GM12878 (cell line): ENCODE results near the gene ADGRE1. TPM values are rescaled to one million over a fixed set of nuclear protein-coding genes. Genes with fewer than 3 reads are reported as not detected.

Source experiments
- CHD1 ChIP-seq: IDR thresholded peaks from 2 replicates; pipeline ENCODE4 v1.6.1; 2012; ENCODE audit warnings: low read depth, low read length, improper control_type of control experiment
- FOXK2 ChIP-seq: fragments of 450-650 bp; IDR thresholded peaks from 2 replicates; pipeline ENCODE4 v1.6.1; 2017; ENCODE audit warnings: mild to moderate bottlenecking, moderate library complexity
- HSF1 ChIP-seq: fragments of 150-350 bp; IDR thresholded peaks from 2 replicates; pipeline ENCODE4 v1.6.1; 2014; ENCODE audit warnings: mild to moderate bottlenecking, low read depth, low read length
- KLF5 ChIP-seq: fragments of 450-650 bp; IDR thresholded peaks from 2 replicates; pipeline ENCODE4 v1.6.1; 2014; ENCODE audit warnings: mild to moderate bottlenecking; ENCODE audit not compliant: partially characterized antibody
- NBN ChIP-seq: fragments of 450-650 bp; IDR thresholded peaks from 2 replicates; pipeline ENCODE4 v1.6.1; 2016
- NFXL1 ChIP-seq: fragments of 450-650 bp; IDR thresholded peaks from 2 replicates; pipeline ENCODE4 v1.6.1; 2017; ENCODE audit warnings: antibody characterized with exemption, mild to moderate bottlenecking, borderline replicate concordance
- NFYB ChIP-seq: IDR thresholded peaks from 2 replicates; pipeline ENCODE4 v1.6.1; 2011; ENCODE audit warnings: low read depth, mild to moderate bottlenecking, low read length, improper control_type of control experiment, moderate library complexity; ENCODE audit not compliant: insufficient read depth
- PKNOX1 ChIP-seq: fragments of 450-650 bp; IDR thresholded peaks from 2 replicates; pipeline ENCODE4 v1.6.1; 2016; ENCODE audit warnings: mild to moderate bottlenecking
- POU2F2 ChIP-seq: IDR thresholded peaks from 3 replicates; pipeline ENCODE4 v1.6.1; 2011; ENCODE audit warnings: low read depth, mild to moderate bottlenecking, low read length, borderline replicate concordance
- SIN3A ChIP-seq: IDR thresholded peaks from 2 replicates; pipeline ENCODE4 v1.6.1; 2012; ENCODE audit warnings: low read depth, low read length, improper control_type of control experiment
- SMAD1 ChIP-seq: fragments of 450-650 bp; IDR thresholded peaks from 2 replicates; pipeline ENCODE4 v1.6.1; 2018; ENCODE audit warnings: mild to moderate bottlenecking, low read depth; ENCODE audit not compliant: partially characterized antibody
- SMAD5 ChIP-seq: IDR thresholded peaks from 2 replicates; pipeline ENCODE4 v1.6.1; 2016; ENCODE audit warnings: antibody characterized with exemption, low read depth
- SREBF2 ChIP-seq: IDR thresholded peaks from 2 replicates; pipeline ENCODE4 v1.6.1; 2012; ENCODE audit warnings: mild to moderate bottlenecking, low read length
- SUZ12 ChIP-seq: fragments of 200-600 bp; sonication (generic); IDR thresholded peaks from one replicate; pipeline ENCODE4 v1.6.1; 2018; ENCODE audit warnings: antibody characterized with exemption, mild to moderate bottlenecking; ENCODE audit not compliant: unreplicated experiment
- TCF7 ChIP-seq: IDR thresholded peaks from 2 replicates; pipeline ENCODE4 v1.6.1; 2014; ENCODE audit warnings: antibody characterized with exemption, borderline replicate concordance
- WRNIP1 ChIP-seq: IDR thresholded peaks from 2 replicates; pipeline ENCODE4 v1.6.1; 2011; ENCODE audit warnings: low read depth, low read length, improper control_type of control experiment, borderline replicate concordance
- ZNF217 ChIP-seq: fragments of 450-650 bp; IDR thresholded peaks from 2 replicates; pipeline ENCODE4 v1.6.1; 2017; ENCODE audit warnings: antibody characterized with exemption, mild to moderate bottlenecking
- polyA plus RNA-seq, 11 experiments: library from polyadenylated mRNA; depleted of rRNA in 4 of 11; unstranded in 6 of 11; stranded (reverse) in 5 of 11; fragments of >200 nt; fragmentation: Nextera tagmentation in 4 of 11; fragmentation: Illumina TruSeq in 1 of 11; extraction: Ambion mirVana in 4 of 11; extraction: Trizol in 1 of 11; gene quantifications; 1 replicate in 1 of 11; 2 replicates in 10 of 11; pipeline versions ENCODE4 v1.2.1 to v1.2.3, GENCODE V29; 2011 to 2016; ENCODE audit warnings: inconsistent platforms in 2 of 11, missing spikeins in 2 of 11, low read depth in 1 of 11
- total RNA-seq, 4 experiments: library from RNA; depleted of rRNA in 3 of 4; stranded (reverse); fragments of >200 nt in 3 of 4; fragmentation: Illumina TruSeq in 1 of 4; extraction: Trizol in 1 of 4; gene quantifications; 2 replicates each; pipeline versions ENCODE4 v1.2.1 to v1.2.3, GENCODE V29; 2013 to 2021
- TF ChIP-seq, protein P1 (sequence below): fragments of 450-650 bp; IDR thresholded peaks from 2 replicates; pipeline ENCODE4 v1.6.1; 2016; ENCODE audit warnings: mild to moderate bottlenecking
- TF ChIP-seq, protein P2 (sequence below): IDR thresholded peaks from 2 replicates; pipeline ENCODE4 v1.6.1; 2011; ENCODE audit warnings: borderline replicate concordance, low read depth, mild to moderate bottlenecking, moderate library complexity, low read length; ENCODE audit not compliant: insufficient read depth, poor library complexity, severe bottlenecking
- TF ChIP-seq, protein P3 (sequence below): fragments of 450-650 bp; IDR thresholded peaks from 2 replicates; pipeline ENCODE4 v1.6.1; 2017; ENCODE audit warnings: mild to moderate bottlenecking, moderate library complexity
- TF ChIP-seq, protein P4 (sequence below): IDR thresholded peaks from 2 replicates; pipeline ENCODE4 v1.6.1; 2012; ENCODE audit warnings: low read length, inconsistent platforms

ADGRE1 gene
- total and polyA plus RNA-seq, 10 of the 15 experiments (the other 5 are each of a cell fraction or from before 2014, with no cell fraction given), result 7.9 to 35.7 (median 9.9) TPM

GRCh38 chr19:6862673-6863078 lies 24.7 kb upstream of the ADGRE1 start (continued):
- TF ChIP-seq HSF1, result no peak
- TF ChIP-seq, protein P1, sequence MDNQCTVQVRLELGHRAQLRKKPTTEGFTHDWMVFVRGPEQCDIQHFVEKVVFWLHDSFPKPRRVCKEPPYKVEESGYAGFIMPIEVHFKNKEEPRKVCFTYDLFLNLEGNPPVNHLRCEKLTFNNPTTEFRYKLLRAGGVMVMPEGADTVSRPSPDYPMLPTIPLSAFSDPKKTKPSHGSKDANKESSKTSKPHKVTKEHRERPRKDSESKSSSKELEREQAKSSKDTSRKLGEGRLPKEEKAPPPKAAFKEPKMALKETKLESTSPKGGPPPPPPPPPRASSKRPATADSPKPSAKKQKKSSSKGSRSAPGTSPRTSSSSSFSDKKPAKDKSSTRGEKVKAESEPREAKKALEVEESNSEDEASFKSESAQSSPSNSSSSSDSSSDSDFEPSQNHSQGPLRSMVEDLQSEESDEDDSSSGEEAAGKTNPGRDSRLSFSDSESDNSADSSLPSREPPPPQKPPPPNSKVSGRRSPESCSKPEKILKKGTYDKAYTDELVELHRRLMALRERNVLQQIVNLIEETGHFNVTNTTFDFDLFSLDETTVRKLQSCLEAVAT, result peak; percentile 85
- TF ChIP-seq SIN3A, result 0 out of 2 replicates have a peak, but pooled peaks have one; percentile 44
- TF ChIP-seq, protein P2, sequence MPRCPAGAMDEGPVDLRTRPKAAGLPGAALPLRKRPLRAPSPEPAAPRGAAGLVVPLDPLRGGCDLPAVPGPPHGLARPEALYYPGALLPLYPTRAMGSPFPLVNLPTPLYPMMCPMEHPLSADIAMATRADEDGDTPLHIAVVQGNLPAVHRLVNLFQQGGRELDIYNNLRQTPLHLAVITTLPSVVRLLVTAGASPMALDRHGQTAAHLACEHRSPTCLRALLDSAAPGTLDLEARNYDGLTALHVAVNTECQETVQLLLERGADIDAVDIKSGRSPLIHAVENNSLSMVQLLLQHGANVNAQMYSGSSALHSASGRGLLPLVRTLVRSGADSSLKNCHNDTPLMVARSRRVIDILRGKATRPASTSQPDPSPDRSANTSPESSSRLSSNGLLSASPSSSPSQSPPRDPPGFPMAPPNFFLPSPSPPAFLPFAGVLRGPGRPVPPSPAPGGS, result no peak
- no peak for TF ChIP-seq ZNF217
- TF ChIP-seq WRNIP1, result no peak
- peak; percentile 89 for TF ChIP-seq PKNOX1
- peak; percentile 84 for TF ChIP-seq NBN
- TF ChIP-seq SREBF2, result no peak
- TF ChIP-seq, protein P3, sequence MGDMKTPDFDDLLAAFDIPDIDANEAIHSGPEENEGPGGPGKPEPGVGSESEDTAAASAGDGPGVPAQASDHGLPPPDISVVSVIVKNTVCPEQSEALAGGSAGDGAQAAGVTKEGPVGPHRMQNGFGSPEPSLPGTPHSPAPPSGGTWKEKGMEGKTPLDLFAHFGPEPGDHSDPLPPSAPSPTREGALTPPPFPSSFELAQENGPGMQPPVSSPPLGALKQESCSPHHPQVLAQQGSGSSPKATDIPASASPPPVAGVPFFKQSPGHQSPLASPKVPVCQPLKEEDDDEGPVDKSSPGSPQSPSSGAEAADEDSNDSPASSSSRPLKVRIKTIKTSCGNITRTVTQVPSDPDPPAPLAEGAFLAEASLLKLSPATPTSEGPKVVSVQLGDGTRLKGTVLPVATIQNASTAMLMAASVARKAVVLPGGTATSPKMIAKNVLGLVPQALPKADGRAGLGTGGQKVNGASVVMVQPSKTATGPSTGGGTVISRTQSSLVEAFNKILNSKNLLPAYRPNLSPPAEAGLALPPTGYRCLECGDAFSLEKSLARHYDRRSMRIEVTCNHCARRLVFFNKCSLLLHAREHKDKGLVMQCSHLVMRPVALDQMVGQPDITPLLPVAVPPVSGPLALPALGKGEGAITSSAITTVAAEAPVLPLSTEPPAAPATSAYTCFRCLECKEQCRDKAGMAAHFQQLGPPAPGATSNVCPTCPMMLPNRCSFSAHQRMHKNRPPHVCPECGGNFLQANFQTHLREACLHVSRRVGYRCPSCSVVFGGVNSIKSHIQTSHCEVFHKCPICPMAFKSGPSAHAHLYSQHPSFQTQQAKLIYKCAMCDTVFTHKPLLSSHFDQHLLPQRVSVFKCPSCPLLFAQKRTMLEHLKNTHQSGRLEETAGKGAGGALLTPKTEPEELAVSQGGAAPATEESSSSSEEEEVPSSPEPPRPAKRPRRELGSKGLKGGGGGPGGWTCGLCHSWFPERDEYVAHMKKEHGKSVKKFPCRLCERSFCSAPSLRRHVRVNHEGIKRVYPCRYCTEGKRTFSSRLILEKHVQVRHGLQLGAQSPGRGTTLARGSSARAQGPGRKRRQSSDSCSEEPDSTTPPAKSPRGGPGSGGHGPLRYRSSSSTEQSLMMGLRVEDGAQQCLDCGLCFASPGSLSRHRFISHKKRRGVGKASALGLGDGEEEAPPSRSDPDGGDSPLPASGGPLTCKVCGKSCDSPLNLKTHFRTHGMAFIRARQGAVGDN, result peak; percentile 20; the same call in 1 of the 2 replicates
- no peak for TF ChIP-seq TCF7
- TF ChIP-seq POU2F2, result peak; percentile 68; the same call in 1 of the 3 replicates
- TF ChIP-seq SMAD1, result peak; percentile 26
- TF ChIP-seq, protein P4, sequence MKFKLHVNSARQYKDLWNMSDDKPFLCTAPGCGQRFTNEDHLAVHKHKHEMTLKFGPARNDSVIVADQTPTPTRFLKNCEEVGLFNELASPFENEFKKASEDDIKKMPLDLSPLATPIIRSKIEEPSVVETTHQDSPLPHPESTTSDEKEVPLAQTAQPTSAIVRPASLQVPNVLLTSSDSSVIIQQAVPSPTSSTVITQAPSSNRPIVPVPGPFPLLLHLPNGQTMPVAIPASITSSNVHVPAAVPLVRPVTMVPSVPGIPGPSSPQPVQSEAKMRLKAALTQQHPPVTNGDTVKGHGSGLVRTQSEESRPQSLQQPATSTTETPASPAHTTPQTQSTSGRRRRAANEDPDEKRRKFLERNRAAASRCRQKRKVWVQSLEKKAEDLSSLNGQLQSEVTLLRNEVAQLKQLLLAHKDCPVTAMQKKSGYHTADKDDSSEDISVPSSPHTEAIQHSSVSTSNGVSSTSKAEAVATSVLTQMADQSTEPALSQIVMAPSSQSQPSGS, result no peak
- no peak for TF ChIP-seq NFYB
- TF ChIP-seq NFXL1, result no peak
- no peak for TF ChIP-seq FOXK2
- no peak for TF ChIP-seq CHD1
- no peak for TF ChIP-seq SMAD5
- no peak for TF ChIP-seq SUZ12
- TF ChIP-seq KLF5, result no peak
